Adrenal gland (tissue), 12 donors: ENCODE data around the gene KRT15. TPM values are rescaled to one million over a fixed set of nuclear protein-coding genes. Genes with fewer than 3 reads are reported as not detected.

Source experiments
- DNase-seq, 7 donors: peaks; one replicate each; pipeline ENCODE4 v3.0.0-alpha.2; 2019 to 2020
- H3K27ac ChIP-seq, 5 donors: fragments of 200-600 bp; sonication (generic) in 4 of 5; 1 replicate in 3 of 5; 2 replicates in 2 of 5; pipeline versions ENCODE4 v1.5.1 to v1.8.0; 2016 to 2020; ENCODE audit warnings: mild to moderate bottlenecking in 1 of 5
- H3K27me3 ChIP-seq: fragments of 200-600 bp; 2 replicates; pipeline ENCODE4 v1.8.0; 2021
- H3K36me3 ChIP-seq, 2 donors: fragments of 200-600 bp; replicated peaks in 1 of 2; 1 replicate in 1 of 2; 2 replicates in 1 of 2; pipeline versions ENCODE4 v1.5.1 to v1.8.0; 2018 to 2022
- H3K4me1 ChIP-seq, 2 donors: fragments of 200-600 bp; replicated peaks in 1 of 2; 1 replicate in 1 of 2; 2 replicates in 1 of 2; pipeline versions ENCODE4 v1.5.1 to v1.8.0; 2018 to 2021
- H3K4me3 ChIP-seq, 4 donors: fragments of 200-600 bp; sonication (generic) in 3 of 4; one replicate each; pipeline ENCODE4 v1.5.1; 2016 to 2018
- H3K9me3 ChIP-seq, 3 donors: fragments of 200-600 bp; sonication (generic) in 1 of 3; replicated peaks in 1 of 3; 1 replicate in 2 of 3; 2 replicates in 1 of 3; pipeline versions ENCODE4 v1.5.1 to v1.8.0; 2016 to 2021
- CTCF ChIP-seq, 6 experiments: fragments of 450-650 bp in 4 of 6; fragments of 200-600 bp in 2 of 6; sonication (generic) in 1 of 6; IDR thresholded peaks; 1 replicate in 5 of 6; 2 replicates in 1 of 6; pipeline versions ENCODE4 v1.5.1 to v1.8.0; 2016 to 2021; ENCODE audit warnings: antibody characterized with exemption in 6 of 6, mild to moderate bottlenecking in 2 of 6, moderate library complexity in 1 of 6
- POLR2A ChIP-seq, 2 donors: fragments of 450-650 bp; IDR thresholded peaks; one replicate each; pipeline ENCODE4 v1.6.1; 2017; ENCODE audit warnings: antibody characterized with exemption in 2 of 2, mild to moderate bottlenecking in 2 of 2, moderate library complexity in 1 of 2
- WGBS, 4 donors: extraction: QIAGEN DNeasy Blood & Tissue Kit in 2 of 4; methylation state at CpG; one replicate each; pipeline versions ENCODE4 v1.1.5 to v1.1.7; 2013 to 2017; 5-methylcytosine and 5-hydroxymethylcytosine counted together
- intact Hi-C, 2 donors: fragments of 100-400 bp; cut with DNase I; formaldehyde crosslinking; loops; one replicate each; pipeline versions ENCODE4 v1.14.1 to v1.15.0; 2022 to 2023
- polyA plus RNA-seq, 3 donors: library from polyadenylated mRNA; stranded (reverse); fragments of 200-250 nt in 2 of 3; fragments of 350-450 nt in 1 of 3; fragmentation: Illumina TruSeq in 1 of 3; extraction: RNeasy Lipid Tissue Mini Kit (QIAGEN cat#74804) in 1 of 3; gene quantifications; one replicate each; pipeline ENCODE4 v1.2.3, GENCODE V29; 2013 to 2014
- total RNA-seq, 9 donors: library from RNA; depleted of rRNA in 4 of 9; stranded (reverse); fragments of >200 nt in 4 of 9; fragments of 120-200 nt in 1 of 9; fragmentation: NEBNext Ultra II Directional in 1 of 9; extraction: Animal tissue kit (Norgen Biotek cat#: 25700) in 1 of 9; gene quantifications; one replicate each; pipeline versions ENCODE4 v1.1.0 to v1.2.4, GENCODE V29; 2013 to 2023
- donor health status: healthy with polysubstance abuse.
- donor health status: Bipolar disorder and iron deficiency.
- donor health status: DM: yes; HTN: yes; CAD: no.
- donor health status: DM: no; HTN: no; CAD: no.
- donor health status: DM: no; HTN: no; CAD: no.
- donor health status: DM: yes; HTN: yes; CAD: no.

KRT15 gene
- total and polyA plus RNA-seq, 12 donors: 0.18 to 0.88 (median 0.44) TPM; not detected in 8

GRCh38 chr17:41516147-41516829, 2.4 kb downstream of the KRT15 start:
- DNase-seq: no peak
- no peaks in the 10 kb centered on the region for H3K27me3 ChIP-seq
- H3K4me1 ChIP-seq: no peaks in the 10 kb centered on the region
- H3K36me3 ChIP-seq: no peaks in the 10 kb centered on the region
- no peak for TF ChIP-seq CTCF (IDR thresholded peaks at IDR 0.05)
- TF ChIP-seq POLR2A (IDR thresholded peaks at IDR 0.05): no peak
- no peaks in the 10 kb centered on the region for H3K9me3 ChIP-seq
- intact Hi-C loops: no loop called here
- no peak overlapping the region for H3K27ac ChIP-seq
- H3K4me3 ChIP-seq: no peak overlapping the region
- WGBS, 4 donors: 83 to 91% (median 87%) methylated on average over 5 to 14 of the region's 14 CpGs

DNA sequence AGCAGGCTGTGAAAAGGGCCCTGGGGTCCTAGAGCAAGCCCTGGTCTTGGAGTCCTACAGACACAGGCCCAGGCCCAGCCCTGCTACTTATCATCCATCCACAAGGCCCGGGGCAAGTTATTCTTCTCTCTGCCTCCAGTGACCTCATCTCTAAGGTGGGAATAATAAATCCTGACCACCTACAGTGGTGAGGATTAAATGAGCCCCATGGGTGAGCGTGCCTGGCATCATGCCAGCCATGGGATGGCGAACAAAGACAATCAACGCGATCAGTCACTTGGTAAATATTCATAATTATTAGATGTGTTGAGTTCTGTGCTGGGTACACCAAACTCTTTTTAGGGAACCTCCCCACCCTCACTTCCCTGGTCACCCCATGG, 5.5 kb downstream of the KRT15 start:
- intact Hi-C loops: no loop called here
- Histone ChIP-seq H3K4me1 (no peaks in the 10 kb centered on the region), H3K9me3 (no peaks in the 10 kb centered on the region), H3K36me3 (no peaks in the 10 kb centered on the region), H3K27me3 (no peaks in the 10 kb centered on the region), H3K27ac (no peak overlapping the region), H3K4me3 (no peak overlapping the region)
- 83 to 92% (median 86%) methylated on average over 5 of the region's 5 CpGs for WGBS, 4 donors
- DNase-seq: no peak
- no peak for TF ChIP-seq POLR2A (IDR thresholded peaks at IDR 0.05)

- intact Hi-C loops: no loop called here
- WGBS, 4 donors: 59 to 71% (median 62%) methylated on average over 7 of the region's 7 CpGs
- TF ChIP-seq POLR2A (IDR thresholded peaks at IDR 0.05): no peak
- Histone ChIP-seq H3K4me3 (no peak overlapping the region), H3K36me3 (no peaks in the 10 kb centered on the region), H3K27ac (no peak overlapping the region), H3K9me3 (no peaks in the 10 kb centered on the region), H3K27me3 (no peaks in the 10 kb centered on the region), H3K4me1 (no peaks in the 10 kb centered on the region)
- no peak for DNase-seq
Measured at GRCh38 chr17:41512546-41513167, 6.0 kb downstream of the KRT15 start.

- H3K9me3 ChIP-seq: no peaks in the 10 kb centered on the region
- H3K4me1 ChIP-seq: no peaks in the 10 kb centered on the region
- intact Hi-C loops: no loop called here
- H3K27me3 ChIP-seq: no peaks in the 10 kb centered on the region
- H3K36me3 ChIP-seq: no peaks in the 10 kb centered on the region
- no peak for TF ChIP-seq POLR2A (IDR thresholded peaks at IDR 0.05)
- no peak for TF ChIP-seq CTCF (IDR thresholded peaks at IDR 0.05)
- no peak overlapping the region for H3K4me3 ChIP-seq
- DNase-seq: no peak
- 74 to 85% (median 75%) methylated on average over 10 of the region's 10 CpGs for WGBS, 4 donors
- no peak overlapping the region for H3K27ac ChIP-seq
Measured at GRCh38 chr17:41511716-41512115, 7.0 kb downstream of the KRT15 start.

DNA sequence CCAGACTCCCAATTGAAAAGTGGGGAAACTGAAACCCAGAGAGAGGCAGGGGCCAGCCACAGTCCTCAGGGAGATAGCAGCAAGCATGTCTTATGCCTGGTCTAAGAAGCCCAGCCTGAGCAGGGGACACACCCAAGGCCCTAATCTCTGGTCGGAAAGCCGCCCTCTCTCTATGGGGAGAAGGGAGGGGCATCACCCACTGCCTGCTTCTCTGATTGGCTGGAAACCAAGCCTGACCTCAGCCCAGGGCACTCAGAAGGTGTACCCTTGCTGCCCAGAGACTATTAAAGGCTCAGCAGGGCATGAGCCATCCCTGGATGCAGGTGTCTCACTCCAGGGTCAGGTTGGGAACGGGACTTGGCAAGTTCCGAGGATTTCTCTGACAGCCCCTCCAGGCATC, 7.6 kb downstream of the KRT15 start:
- Histone ChIP-seq H3K36me3 (no peaks in the 10 kb centered on the region), H3K4me3 (no peak overlapping the region), H3K4me1 (no peaks in the 10 kb centered on the region), H3K27me3 (no peaks in the 10 kb centered on the region), H3K9me3 (no peaks in the 10 kb centered on the region), H3K27ac (no peak overlapping the region)
- intact Hi-C loops: no loop called here
- no peak for TF ChIP-seq POLR2A (IDR thresholded peaks at IDR 0.05)
- no peak for TF ChIP-seq CTCF (IDR thresholded peaks at IDR 0.05)
- DNase-seq: no peak
- WGBS, 4 donors: 56 to 73% (median 67%) methylated on average over 2 to 4 of the region's 4 CpGs
